ENCODE measurements around the gene ZCCHC9.

Gene ZCCHC9

DNA sequence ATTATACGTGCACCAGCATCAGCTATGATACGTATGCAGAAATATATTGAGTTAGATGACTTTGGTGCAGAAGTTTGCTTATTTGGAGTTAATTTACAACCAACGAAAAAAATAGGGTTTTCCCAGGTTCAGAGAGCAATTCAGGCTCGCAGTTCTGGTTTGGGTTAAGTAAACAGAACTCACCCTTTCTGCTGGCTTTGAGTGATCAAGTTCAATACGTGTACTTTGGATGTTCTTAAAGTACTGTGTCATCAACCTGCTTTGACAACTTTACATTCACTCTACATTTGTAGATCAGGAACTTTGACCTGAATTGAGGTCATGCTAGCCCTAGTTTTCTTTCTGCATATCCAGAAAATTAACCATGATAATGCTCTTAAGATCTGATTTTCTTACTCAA lies 51.8 kb downstream of the ZCCHC9 start:
- no peaks in the 10 kb centered on the region for H3K36me3 Mint-ChIP-seq (ENCODE audit: low read depth)
- no peak for TF ChIP-seq CTCF (IDR thresholded peaks at IDR 0.05; ENCODE audit: unreplicated experiment in 3 of 3)
- H3K9me3 Mint-ChIP-seq, result no peaks in the 10 kb centered on the region
- H3K27ac Mint-ChIP-seq, result no peak overlapping the region
- H3K27me3 Mint-ChIP-seq (ENCODE audit: low read depth), result peaks cover 5% of the 10 kb centered on the region
- no peaks in the 10 kb centered on the region for H3K4me1 Mint-ChIP-seq
- no peak overlapping the region for H3K4me3 Mint-ChIP-seq

DNA sequence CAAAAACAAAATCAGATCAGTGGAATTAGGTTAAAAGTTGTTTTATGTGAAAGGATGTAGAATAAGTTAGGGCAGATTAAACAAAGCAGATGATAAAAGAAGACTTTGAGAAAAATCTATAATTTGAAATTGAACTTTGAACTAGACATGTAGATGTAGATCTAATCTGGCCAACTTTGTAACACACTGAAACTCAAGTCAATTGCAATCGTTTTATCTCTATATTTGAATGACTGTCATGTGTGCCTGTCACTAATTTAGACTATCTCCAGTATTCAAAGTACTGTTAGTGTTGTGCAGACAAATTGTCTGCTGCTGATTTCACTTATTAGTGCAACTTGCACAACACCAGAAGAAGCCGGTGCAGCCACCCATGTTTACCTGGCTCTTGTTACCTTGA lies 52.7 kb downstream of the ZCCHC9 start:
- H3K27ac Mint-ChIP-seq, result no peak overlapping the region
- H3K4me3 Mint-ChIP-seq, result no peak overlapping the region
- no peak for TF ChIP-seq CTCF (IDR thresholded peaks at IDR 0.05; ENCODE audit: unreplicated experiment in 3 of 3)
- no peaks in the 10 kb centered on the region for H3K9me3 Mint-ChIP-seq
- H3K27me3 Mint-ChIP-seq (ENCODE audit: low read depth), result peaks cover 4% of the 10 kb centered on the region
- H3K36me3 Mint-ChIP-seq (ENCODE audit: low read depth), result no peaks in the 10 kb centered on the region
- H3K4me1 Mint-ChIP-seq, result no peaks in the 10 kb centered on the region

- Mint-ChIP-seq H3K4me1 (no peaks in the 10 kb centered on the region), H3K27ac (no peak overlapping the region), H3K4me3 (no peak overlapping the region), H3K27me3 (ENCODE audit: low read depth) (no peaks in the 10 kb centered on the region), H3K36me3 (ENCODE audit: low read depth) (no peaks in the 10 kb centered on the region), H3K9me3 (no peaks in the 10 kb centered on the region)
- no peak for TF ChIP-seq CTCF (IDR thresholded peaks at IDR 0.05; ENCODE audit: unreplicated experiment in 3 of 3)
Measured at GRCh38 chr5:81355291-81356251, 54.2 kb downstream of the ZCCHC9 start.

GRCh38 chr5:81359108-81359507 lies 57.7 kb downstream of the ZCCHC9 start:
- H3K9me3 Mint-ChIP-seq, result no peaks in the 10 kb centered on the region
- H3K27ac Mint-ChIP-seq, result no peak overlapping the region
- H3K27me3 Mint-ChIP-seq (ENCODE audit: low read depth), result no peaks in the 10 kb centered on the region
- no peak overlapping the region for H3K4me3 Mint-ChIP-seq
- no peaks in the 10 kb centered on the region for H3K4me1 Mint-ChIP-seq
- no peaks in the 10 kb centered on the region for H3K36me3 Mint-ChIP-seq (ENCODE audit: low read depth)
- TF ChIP-seq CTCF (IDR thresholded peaks at IDR 0.05; ENCODE audit: unreplicated experiment in 3 of 3), result no peak

DNA sequence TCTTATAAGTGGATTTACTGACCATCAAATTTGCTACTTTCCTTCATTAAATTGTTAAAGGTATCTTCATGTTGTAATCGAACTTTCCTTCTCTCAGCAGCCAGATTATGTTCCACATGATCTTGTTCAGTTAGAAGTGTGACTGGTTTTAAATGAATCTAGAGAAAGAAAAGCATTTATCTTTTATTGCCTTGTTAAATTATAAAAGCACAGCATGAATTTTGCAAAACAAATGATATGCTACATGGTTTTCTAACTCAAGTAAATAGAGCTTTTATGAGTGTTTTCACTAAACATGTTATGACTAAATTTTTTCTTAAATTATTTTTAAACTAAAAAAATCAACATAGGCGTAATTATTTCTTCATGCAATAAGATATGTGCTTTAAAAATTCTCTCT lies 58.5 kb downstream of the ZCCHC9 start:
- no peak overlapping the region for H3K4me3 Mint-ChIP-seq
- no peak for TF ChIP-seq CTCF (IDR thresholded peaks at IDR 0.05; ENCODE audit: unreplicated experiment in 3 of 3)
- no peaks in the 10 kb centered on the region for H3K27me3 Mint-ChIP-seq (ENCODE audit: low read depth)
- no peaks in the 10 kb centered on the region for H3K36me3 Mint-ChIP-seq (ENCODE audit: low read depth)
- H3K9me3 Mint-ChIP-seq, result no peaks in the 10 kb centered on the region
- H3K4me1 Mint-ChIP-seq, result no peaks in the 10 kb centered on the region
- H3K27ac Mint-ChIP-seq, result no peak overlapping the region

DNA sequence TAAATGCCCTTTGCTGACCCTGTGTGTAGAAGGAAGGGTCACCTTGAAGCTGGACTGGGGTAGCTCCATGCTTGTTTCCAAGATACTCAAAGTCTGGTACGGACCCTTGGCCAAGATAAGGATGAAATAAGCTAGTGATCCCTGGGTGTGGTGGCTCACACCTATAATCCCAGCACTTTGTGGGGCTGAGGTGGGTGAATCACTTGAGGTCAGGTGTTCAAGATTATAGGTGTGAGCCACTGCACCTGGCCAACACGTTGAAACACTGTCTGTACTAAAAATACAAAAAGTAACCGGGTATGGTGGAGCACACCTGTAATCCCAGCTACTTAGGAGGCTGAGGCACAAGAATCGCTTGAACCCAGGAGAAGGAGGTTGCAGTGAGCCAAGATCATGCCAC lies 59.3 kb downstream of the ZCCHC9 start:
- no peak overlapping the region for H3K4me3 Mint-ChIP-seq
- no peak overlapping the region for H3K27ac Mint-ChIP-seq
- H3K36me3 Mint-ChIP-seq (ENCODE audit: low read depth), result no peaks in the 10 kb centered on the region
- H3K9me3 Mint-ChIP-seq, result no peaks in the 10 kb centered on the region
- no peak for TF ChIP-seq CTCF (IDR thresholded peaks at IDR 0.05; ENCODE audit: unreplicated experiment in 3 of 3)
- no peaks in the 10 kb centered on the region for H3K4me1 Mint-ChIP-seq
- H3K27me3 Mint-ChIP-seq (ENCODE audit: low read depth), result no peaks in the 10 kb centered on the region
